ENCODE measurements around the gene IL18RAP.

IL18RAP gene

GRCh38 chr2:102421890-102422759 is 835 bp upstream of the IL18RAP start:
- Histone ChIP-seq H3K4me2 (no peak overlapping the region), H3K27ac (no peak overlapping the region), H3K4me3 (IDR thresholded peaks at IDR 0.05; ENCODE audit: insufficient read depth, low read depth, low read length) (no peak overlapping the region), H2AFZ (ENCODE audit: low read depth) (no peak overlapping the region), H3K79me2 (ENCODE audit: insufficient read depth, low read depth) (no peaks in the 10 kb centered on the region), H3K9ac (no peak overlapping the region), H4K20me1 (ENCODE audit: insufficient read depth) (no peaks in the 10 kb centered on the region), H3K36me3 (ENCODE audit: insufficient read depth) (no peaks in the 10 kb centered on the region), H3K27me3 (ENCODE audit: insufficient read depth, low read depth) (no peaks in the 10 kb centered on the region), H3K4me1 (ENCODE audit: low read depth, poor library complexity, severe bottlenecking) (peaks cover 4% of the 10 kb centered on the region)
- TF ChIP-seq CTCF (conservative IDR thresholded peaks at IDR 0.05; ENCODE audit: low read depth, low read length): no peak

- Histone ChIP-seq H3K36me3 (ENCODE audit: insufficient read depth) (no peaks in the 10 kb centered on the region), H3K27ac (no peak overlapping the region), H4K20me1 (ENCODE audit: insufficient read depth) (no peaks in the 10 kb centered on the region), H3K9ac (no peak overlapping the region), H3K4me2 (no peak overlapping the region), H2AFZ (ENCODE audit: low read depth) (no peak overlapping the region), H3K79me2 (ENCODE audit: insufficient read depth, low read depth) (no peaks in the 10 kb centered on the region), H3K27me3 (ENCODE audit: insufficient read depth, low read depth) (no peaks in the 10 kb centered on the region), H3K4me1 (ENCODE audit: low read depth, poor library complexity, severe bottlenecking) (no peaks in the 10 kb centered on the region), H3K4me3 (IDR thresholded peaks at IDR 0.05; ENCODE audit: insufficient read depth, low read depth, low read length) (no peak overlapping the region)
- no peak for TF ChIP-seq CTCF (conservative IDR thresholded peaks at IDR 0.05; ENCODE audit: low read depth, low read length)
These were observed 408 bp downstream of the IL18RAP start for GRCh38 chr2:102423368-102423767.

- no peak overlapping the region for H3K27ac ChIP-seq
- H2AFZ ChIP-seq (ENCODE audit: low read depth): no peak overlapping the region
- no peak overlapping the region for H3K4me2 ChIP-seq
- H3K4me3 ChIP-seq (IDR thresholded peaks at IDR 0.05; ENCODE audit: insufficient read depth, low read depth, low read length): no peak overlapping the region
- no peaks in the 10 kb centered on the region for H3K79me2 ChIP-seq (ENCODE audit: insufficient read depth, low read depth)
- no peaks in the 10 kb centered on the region for H3K27me3 ChIP-seq (ENCODE audit: insufficient read depth, low read depth)
- no peaks in the 10 kb centered on the region for H4K20me1 ChIP-seq (ENCODE audit: insufficient read depth)
- H3K36me3 ChIP-seq (ENCODE audit: insufficient read depth): no peaks in the 10 kb centered on the region
- no peaks in the 10 kb centered on the region for H3K4me1 ChIP-seq (ENCODE audit: low read depth, poor library complexity, severe bottlenecking)
- no peak overlapping the region for H3K9ac ChIP-seq
- no peak for TF ChIP-seq CTCF (conservative IDR thresholded peaks at IDR 0.05; ENCODE audit: low read depth, low read length)
These were observed 1.8 kb downstream of the IL18RAP start for GRCh38 chr2:102424754-102425153.

GRCh38 chr2:102425441-102426132 is 2.6 kb downstream of the IL18RAP start:
- Histone ChIP-seq H3K4me2 (no peak overlapping the region), H3K27ac (no peak overlapping the region), H3K4me3 (IDR thresholded peaks at IDR 0.05; ENCODE audit: insufficient read depth, low read depth, low read length) (no peak overlapping the region)

More at GRCh38 chr2:102425441-102426132, 2.6 kb downstream of the IL18RAP start:
- H3K27me3 ChIP-seq (ENCODE audit: insufficient read depth, low read depth): no peaks in the 10 kb centered on the region
- H2AFZ ChIP-seq (ENCODE audit: low read depth): no peak overlapping the region
- H3K36me3 ChIP-seq (ENCODE audit: insufficient read depth): no peaks in the 10 kb centered on the region
- no peaks in the 10 kb centered on the region for H3K4me1 ChIP-seq (ENCODE audit: low read depth, poor library complexity, severe bottlenecking)
- H4K20me1 ChIP-seq (ENCODE audit: insufficient read depth): no peaks in the 10 kb centered on the region
- no peak overlapping the region for H3K9ac ChIP-seq
- H3K79me2 ChIP-seq (ENCODE audit: insufficient read depth, low read depth): no peaks in the 10 kb centered on the region
- no peak for TF ChIP-seq CTCF (conservative IDR thresholded peaks at IDR 0.05; ENCODE audit: low read depth, low read length)

Data from KMS-11 (cell line).